ENCODE data around the gene PIANP.

- TF ChIP-seq CTCF (IDR thresholded peaks at IDR 0.05; ENCODE audit: low read depth, low read length, poor library complexity, severe bottlenecking) (no peak), EZH2phosphoT487 (IDR thresholded peaks at IDR 0.05; ENCODE audit: borderline replicate concordance, low read length) (no peak)
Observed at GRCh38 chr12:6688543-6688998, 12.0 kb downstream of the PIANP start.
